GM03348 (cell line): ENCODE measurements around the gene SH3BGR.
A peak's percentile ranks its signal among the peaks of the same experiment; 100 is the strongest.
"Not testable (repeated sequence)": the region's sequence is repeated elsewhere in the genome, so short reads cannot be mapped to it uniquely, and the experiment has no call there.

Experiments
- DNase-seq: peaks from one replicate; pipeline ENCODE4 v3.0.0; 2012; ENCODE audit warnings: low spot score

The SH3BGR gene

DNA sequence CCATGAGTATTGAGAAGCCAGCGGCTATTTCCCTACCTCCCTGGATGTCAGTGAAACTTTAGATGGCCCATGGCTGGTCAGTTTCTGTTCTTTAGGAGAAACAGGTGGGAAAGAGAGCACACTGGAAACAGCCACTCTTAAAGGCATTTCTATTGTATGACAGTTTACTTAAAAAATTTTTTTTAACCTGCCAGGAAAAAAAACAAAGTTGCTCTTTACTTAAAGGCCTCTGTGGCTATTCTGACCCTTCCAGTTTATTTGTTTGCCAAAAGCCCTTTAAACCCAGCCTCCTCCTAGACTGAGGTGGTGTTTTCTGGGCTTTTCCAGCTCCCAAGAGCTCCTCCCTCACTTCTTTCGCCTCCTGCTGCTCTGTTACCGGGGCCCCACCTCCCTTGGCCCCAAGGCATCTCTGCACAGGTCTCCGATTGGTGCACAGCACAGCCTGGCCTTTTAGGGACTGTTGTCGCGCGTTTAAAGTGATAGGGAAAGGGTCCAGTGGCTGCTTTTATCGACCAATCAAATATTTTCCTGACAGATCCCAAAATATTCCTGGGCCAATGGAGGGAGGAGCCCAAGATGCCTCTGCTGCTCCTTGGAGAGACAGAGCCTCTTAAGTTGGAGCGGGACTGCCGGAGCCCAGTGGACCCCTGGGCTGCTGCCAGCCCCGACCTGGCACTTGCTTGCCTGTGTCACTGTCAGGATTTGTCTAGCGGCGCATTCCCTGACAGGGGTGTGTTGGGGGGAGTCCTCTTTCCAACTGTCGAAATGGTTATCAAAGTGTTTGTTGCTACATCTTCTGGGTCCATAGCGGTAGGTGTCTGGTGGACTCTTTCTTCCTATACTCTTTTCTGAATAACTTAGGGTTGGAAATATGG, at the start of gene SH3BGR:
Gene SH3BGR (plus strand): TSS at position 639 of the 875 bp plus-strand sequence. CDS start 127 bp downstream, at position 766.
- no peak for DNase-seq

GRCh38 chr21:39406065-39406464, 45.7 kb upstream of the SH3BGR start:
- DNase-seq = no peak

- not testable (repeated sequence) for DNase-seq
These were observed 32.6 kb upstream of the SH3BGR start for GRCh38 chr21:39419204-39419603.

DNA sequence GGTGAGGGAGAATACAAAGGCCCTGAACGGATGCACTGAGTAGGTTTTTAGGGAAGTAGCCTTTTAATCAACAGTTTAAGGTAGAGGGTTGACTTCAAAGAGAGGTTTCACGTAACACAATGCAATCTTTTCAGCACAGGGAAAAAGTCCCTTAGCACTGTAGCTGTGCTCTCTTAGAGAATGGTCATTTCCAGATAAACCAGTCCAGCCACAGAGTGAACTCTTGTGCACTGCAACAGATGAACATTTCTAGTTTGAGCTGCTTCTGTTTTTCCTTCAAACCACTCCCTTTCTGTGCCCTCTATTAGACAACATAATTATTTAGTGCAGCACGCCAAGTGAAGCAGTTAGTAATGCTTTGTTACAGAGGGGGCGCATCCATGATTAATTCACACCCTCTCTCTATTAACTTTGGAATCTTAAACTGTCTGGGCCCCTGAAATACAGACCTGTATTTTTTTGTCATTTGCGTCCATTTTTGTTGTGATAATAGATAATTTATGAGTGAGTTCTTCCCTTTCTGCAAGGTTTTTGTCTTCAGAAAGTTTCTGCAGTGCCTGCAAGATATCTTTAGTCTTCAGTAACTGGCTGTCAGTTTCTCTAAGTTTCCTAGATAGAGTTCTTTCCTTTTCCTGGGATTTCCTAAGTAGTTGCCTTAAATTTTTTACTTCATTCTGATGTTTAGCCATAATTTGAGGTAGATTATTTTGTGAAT, 29.1 kb upstream of the SH3BGR start:
- no peak for DNase-seq

GRCh38 chr21:39429445-39429844, 22.3 kb upstream of the SH3BGR start:
- no peak for DNase-seq

GRCh38 chr21:39430016-39430415, 21.8 kb upstream of the SH3BGR start:
- no peak for DNase-seq

DNA sequence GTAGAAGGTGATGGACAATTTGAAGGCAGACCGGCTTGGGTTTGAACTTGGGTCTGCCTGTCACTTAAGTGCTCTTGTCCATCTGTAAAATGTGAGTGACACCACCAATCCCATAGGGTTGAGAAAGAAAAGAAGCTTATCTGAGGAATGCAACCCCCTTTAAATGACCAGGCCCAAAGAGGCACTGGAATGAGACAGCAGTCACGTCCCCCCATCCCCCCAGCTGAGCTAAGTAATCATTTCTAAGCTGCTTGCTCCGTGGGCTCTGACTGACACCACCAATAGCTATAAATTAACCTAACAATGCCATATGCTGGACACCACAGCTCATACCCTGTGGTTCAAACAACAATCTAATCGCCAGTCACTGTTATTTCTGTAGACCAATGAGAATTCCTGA, 21.3 kb upstream of the SH3BGR start:
- DNase-seq = no peak

DNA sequence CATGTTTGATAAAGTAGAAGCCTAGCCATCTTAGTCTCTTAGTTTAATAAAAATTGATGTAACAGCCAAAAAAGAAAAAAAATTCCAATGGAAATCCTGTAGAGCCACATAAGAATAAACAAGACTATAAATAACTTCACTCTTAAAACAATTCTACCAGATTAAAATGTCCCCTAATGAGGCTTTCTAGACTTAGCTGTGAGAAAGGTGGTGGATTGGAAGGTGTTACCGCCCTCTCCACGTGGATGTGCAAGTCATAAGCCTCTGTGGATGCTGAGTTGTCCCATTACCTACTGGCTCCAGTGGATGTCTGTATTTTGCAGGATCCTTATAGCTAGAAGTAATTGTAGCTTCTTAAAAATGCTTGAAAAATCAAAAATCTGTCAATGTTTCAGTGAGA, 20.8 kb upstream of the SH3BGR start:
- no peak for DNase-seq

GRCh38 chr21:39434950-39435349, 16.8 kb upstream of the SH3BGR start:
- DNase-seq = no peak

GRCh38 chr21:39439232-39439631, 12.5 kb upstream of the SH3BGR start:
- no peak for DNase-seq

- DNase-seq = peak; percentile 67
These were observed 10.0 kb upstream of the SH3BGR start for GRCh38 chr21:39441502-39442475.

DNA sequence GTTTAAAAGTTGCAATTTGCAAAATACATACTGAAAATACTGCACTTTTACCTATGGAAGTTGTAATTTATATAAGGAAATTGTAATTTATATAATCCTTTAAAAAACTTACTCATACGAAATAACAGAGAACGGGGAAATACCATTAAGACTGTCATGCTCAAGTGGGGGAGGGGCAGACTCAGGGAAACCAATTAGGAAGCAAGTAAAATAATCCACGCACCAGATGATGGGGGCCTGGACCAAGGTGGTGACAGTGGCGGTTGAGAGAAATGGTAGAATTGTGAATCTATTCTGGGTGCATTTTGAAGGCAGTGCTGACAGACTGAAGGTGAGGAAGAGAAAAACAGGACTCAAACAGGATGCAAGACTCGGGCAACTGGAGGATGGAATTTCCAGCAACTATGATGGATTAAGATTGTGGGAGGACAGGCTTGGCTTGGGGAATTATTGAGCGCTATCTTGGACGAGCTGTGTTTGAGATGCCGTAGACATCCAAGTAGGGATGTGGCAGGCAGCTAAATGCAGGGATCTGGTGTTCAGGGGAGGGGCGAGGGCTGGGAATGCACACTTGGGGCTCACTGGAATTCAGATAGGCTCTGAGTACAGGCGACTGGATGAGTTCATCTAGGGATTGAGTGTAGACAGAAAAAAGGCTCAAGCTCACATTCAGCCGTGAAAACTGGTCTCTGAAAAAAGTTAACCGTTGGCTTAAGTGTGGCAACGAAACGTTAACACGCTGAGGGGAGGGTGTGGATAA, 7.2 kb upstream of the SH3BGR start:
- DNase-seq = peak; percentile 60

GRCh38 chr21:39445321-39446269, 6.2 kb upstream of the SH3BGR start, which contains the start of gene LCA5L:
Gene LCA5L, minus strand, starts transcription at chr21:39445778. Its CDS starts 17,285 bp downstream, at chr21:39428493.
- peak; percentile 99 for DNase-seq

DNA sequence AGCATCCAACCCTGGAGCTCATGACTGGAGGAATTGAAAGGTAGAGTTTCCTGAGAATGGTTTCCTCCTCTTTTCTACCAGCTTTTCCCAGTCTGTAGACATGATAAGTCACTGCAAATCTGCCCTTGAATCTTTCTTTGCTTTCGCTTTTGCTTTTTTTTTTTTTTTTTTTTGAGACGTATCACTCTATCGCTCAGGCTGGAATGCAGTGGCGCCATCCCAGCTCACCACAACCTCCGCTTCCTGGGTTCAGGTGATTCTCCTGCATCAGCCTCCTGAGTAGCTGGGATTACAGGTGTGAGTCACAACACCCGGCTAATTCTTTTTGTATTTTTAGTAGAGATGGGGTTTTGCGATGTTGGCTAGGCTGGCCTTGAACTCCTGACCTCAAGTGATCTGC, 4.5 kb upstream of the SH3BGR start:
- no peak for DNase-seq

DNA sequence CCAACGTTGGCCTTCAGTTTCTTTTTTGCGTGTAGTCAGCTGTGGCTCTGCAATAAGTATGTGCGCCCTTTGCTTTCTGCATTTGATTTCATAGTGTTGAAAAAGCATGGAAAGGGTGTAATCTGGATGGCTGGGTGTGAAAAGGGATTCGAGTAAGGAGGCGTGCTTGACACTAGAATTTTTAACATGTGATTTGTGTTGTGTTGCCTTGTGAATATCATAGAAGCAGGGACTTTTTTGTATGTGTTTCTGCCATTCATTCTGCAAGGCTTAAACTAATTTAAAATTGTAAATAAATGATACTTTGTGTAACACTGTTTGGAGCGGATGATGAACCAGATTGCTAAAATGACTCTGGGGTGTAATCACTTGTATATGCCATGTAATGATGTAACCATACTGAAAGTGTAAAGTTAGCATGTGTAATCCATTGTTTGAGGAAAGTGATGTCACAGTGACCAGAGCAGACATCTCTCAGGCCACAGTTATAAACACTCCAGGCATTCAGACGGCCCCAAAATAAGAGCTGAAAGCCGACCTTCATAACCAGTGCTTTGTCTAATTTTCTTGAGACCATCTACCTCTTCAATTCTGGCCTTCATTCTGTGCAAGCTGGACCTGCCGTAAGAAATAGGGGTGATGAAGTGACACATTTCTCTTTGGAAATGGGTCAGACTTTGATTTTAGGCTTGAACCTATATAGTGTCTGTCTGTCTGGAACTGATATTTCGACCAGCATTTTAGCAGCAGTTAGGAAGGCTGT, 618 bp downstream of the SH3BGR start:
- peak; percentile 39 for DNase-seq

DNA sequence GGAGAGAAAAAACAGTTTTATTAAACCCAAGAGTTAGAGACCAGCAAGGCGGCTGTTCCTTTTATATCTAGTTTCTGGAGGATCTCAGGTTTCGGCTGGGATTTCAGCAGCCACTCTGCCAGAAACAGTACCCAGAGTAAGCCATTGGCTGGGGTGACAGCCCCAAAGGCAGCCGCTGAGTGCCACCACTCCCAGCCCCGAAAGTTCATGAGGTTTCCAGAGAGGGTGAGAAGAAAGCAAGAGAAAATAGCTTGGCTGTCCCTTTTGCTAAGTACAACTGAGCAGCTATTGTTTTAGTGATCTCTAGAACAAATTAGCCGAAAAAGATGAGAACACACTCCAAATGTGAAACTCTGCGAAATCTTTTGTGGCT, 1.2 kb downstream of the SH3BGR start:
- no peak for DNase-seq

DNA sequence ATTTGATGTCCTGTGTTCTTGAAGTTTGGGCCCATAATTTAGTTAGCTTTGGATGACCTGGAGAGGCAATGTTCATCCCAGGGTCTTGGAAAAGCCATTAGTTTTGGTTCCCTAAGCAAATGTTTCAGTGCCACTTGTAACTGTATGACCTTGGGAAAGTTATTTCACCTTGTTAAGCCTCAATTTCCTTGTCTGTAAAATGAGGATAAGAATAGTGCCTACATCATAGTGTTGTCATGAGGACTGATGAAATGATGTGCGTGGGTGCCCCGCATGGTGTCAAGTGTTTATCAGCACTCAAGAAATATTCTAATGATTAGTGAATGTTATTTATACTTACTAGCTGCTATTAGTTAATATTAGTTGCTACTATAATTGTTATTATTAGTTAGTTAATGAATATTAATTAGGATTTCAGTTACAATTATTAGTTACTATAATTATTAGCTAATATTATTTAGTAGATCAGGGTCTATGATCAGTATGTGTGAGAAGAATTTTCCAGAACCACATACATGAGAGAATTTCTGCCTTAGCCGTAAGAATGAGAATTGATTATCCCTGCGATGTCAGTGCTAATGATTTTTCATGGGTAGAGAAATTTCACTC, 1.9 kb downstream of the SH3BGR start:
- no peak for DNase-seq

DNA sequence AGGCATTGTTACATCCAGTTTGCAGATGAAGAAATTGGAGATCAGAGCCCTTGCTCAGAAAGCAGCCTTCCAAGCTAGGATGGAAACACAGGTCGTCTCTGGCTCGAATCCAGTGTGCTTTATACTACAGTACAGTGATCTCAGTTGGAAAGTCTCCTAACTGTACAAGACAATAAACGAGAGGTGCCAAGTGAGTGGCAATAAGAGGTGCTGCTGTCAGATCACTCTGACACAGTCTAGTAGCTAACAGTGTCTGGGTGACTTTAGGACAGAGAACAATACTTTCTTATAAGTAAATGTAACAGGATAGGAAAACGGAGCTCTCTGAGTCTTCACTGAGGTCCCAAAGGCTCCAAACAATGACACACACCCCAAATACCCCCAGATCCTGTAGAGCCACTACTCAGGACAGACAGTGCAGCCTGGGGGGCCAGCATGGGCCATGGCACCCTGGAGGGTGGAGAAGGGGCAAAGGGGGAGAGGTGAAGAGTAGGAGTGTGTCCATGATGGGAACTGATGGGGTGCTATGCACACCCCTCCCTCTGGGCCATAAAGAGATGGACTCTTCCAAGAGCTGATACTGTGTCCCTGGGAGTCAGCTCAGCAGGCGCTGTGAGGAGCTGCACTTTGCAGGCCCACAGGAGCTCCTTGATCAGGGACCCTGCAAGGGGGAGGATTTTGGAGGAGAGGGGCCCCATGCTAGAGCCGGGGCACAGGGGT, 3.3 kb downstream of the SH3BGR start:
- no peak for DNase-seq
